ENCODE measurements around the gene TNS3. TPM values are rescaled to one million over a fixed set of nuclear protein-coding genes. Genes with fewer than 3 reads are reported as not detected.
A peak's percentile ranks its signal among the peaks of the same experiment; 100 is the strongest.

TNS3 gene
- total RNA-seq, 4 donors from 2014 or later, result 27.2 to 110 (median 47.5) TPM

- TF ChIP-seq POLR2A (IDR thresholded peaks at IDR 0.05) (no peak), CTCF (IDR thresholded peaks at IDR 0.05) (no peak)
- no peaks in the 10 kb centered on the region for H3K9me3 ChIP-seq
- DNase-seq, result no peak
- no peaks in the 10 kb centered on the region for H3K36me3 ChIP-seq
- no peak overlapping the region for H3K27ac ChIP-seq
- intact Hi-C loops (cut with DNase I; ENCODE audit: low total_unique reads), result no loop called here
- H3K4me1 ChIP-seq, result no peaks in the 10 kb centered on the region
- H3K27me3 ChIP-seq, result no peaks in the 10 kb centered on the region
- no peak overlapping the region for H3K4me3 ChIP-seq
Measured at GRCh38 chr7:47268851-47269836, 312.8 kb downstream of the TNS3 start.

DNA sequence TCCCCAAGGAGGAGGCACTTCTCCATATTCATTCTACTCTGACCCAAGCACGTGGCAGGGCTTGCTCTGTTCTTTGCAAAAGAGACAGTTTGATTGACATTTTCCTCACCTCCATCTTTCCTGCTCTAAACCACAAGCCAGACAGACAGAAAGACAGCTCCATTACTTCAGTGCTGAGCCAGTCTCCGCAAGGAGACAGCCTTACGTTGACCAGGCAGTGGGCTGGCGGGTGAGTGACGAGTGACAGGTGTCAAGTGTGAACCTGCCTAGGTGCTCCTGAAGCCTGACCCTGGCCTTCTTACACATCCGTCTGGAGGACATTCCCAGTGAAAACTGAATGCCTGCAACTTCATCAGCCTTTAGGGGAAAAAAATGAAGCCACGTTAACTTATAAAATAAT, 314.6 kb downstream of the TNS3 start:
- TF ChIP-seq POLR2A (IDR thresholded peaks at IDR 0.05) (no peak), CTCF (IDR thresholded peaks at IDR 0.05) (no peak)
- no peak overlapping the region for H3K4me3 ChIP-seq
- H3K9me3 ChIP-seq, result no peaks in the 10 kb centered on the region
- no peak for DNase-seq
- intact Hi-C loops (cut with DNase I; ENCODE audit: low total_unique reads), result loop anchor here (2.0 kb wide), 1 partner anchor 551 kb away; no protein-coding TSS in a partner anchor
- H3K4me1 ChIP-seq, result no peaks in the 10 kb centered on the region
- H3K27ac ChIP-seq, result no peak overlapping the region
- no peaks in the 10 kb centered on the region for H3K27me3 ChIP-seq
- no peaks in the 10 kb centered on the region for H3K36me3 ChIP-seq

- no peaks in the 10 kb centered on the region for H3K9me3 ChIP-seq
- TF ChIP-seq POLR2A (IDR thresholded peaks at IDR 0.05) (no peak), CTCF (IDR thresholded peaks at IDR 0.05) (no peak)
- no peak for DNase-seq
- H3K4me3 ChIP-seq, result no peak overlapping the region
- no peaks in the 10 kb centered on the region for H3K4me1 ChIP-seq
- no peaks in the 10 kb centered on the region for H3K36me3 ChIP-seq
- intact Hi-C loops (cut with DNase I; ENCODE audit: low total_unique reads), result loop anchor here (2.0 kb wide), 1 partner anchor 552 kb away; no protein-coding TSS in a partner anchor
- H3K27ac ChIP-seq, result peak overlapping the region in 1 of 2 donors; percentile 46
- H3K27me3 ChIP-seq, result no peaks in the 10 kb centered on the region
Measured at GRCh38 chr7:47266799-47267198, 315.1 kb downstream of the TNS3 start.

GRCh38 chr7:47266131-47266706, 315.7 kb downstream of the TNS3 start:
- no peaks in the 10 kb centered on the region for H3K27me3 ChIP-seq
- peak; percentile 65 to 71 for DNase-seq
- peak overlapping the region in 1 of 2 donors; percentile 46 for H3K27ac ChIP-seq
- H3K4me3 ChIP-seq, result no peak overlapping the region
- no peaks in the 10 kb centered on the region for H3K4me1 ChIP-seq
- peak; percentile 86 to 93 (median 92) for TF ChIP-seq CTCF (IDR thresholded peaks at IDR 0.05)
- TF ChIP-seq POLR2A (IDR thresholded peaks at IDR 0.05), result no peak
- H3K9me3 ChIP-seq, result no peaks in the 10 kb centered on the region
- H3K36me3 ChIP-seq, result no peaks in the 10 kb centered on the region
- intact Hi-C loops (cut with DNase I; ENCODE audit: low total_unique reads), result loop anchor here (2.0 kb wide), 1 partner anchor 553 kb away; no protein-coding TSS in a partner anchor

DNA sequence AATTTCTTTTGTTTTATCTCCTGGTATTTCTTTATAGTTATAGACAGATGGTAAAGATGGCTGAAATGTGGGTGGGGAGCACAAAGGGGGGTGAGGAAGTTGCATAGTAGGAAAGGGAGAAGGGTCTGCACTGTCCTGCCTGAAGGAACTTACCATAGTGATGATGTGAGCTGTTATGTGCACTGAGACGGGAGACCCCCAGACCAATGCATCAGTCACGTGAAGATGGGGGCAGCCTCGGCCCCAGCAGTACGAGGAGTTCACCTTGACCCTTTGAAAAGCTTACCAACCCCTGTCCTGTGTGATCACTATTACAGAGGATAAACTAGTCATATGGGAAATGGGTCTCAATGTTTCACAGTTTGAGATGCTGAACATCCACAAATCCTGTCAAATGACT, 316.3 kb downstream of the TNS3 start:
- TF ChIP-seq POLR2A (IDR thresholded peaks at IDR 0.05), result no peak
- Histone ChIP-seq H3K4me1 (no peaks in the 10 kb centered on the region), H3K9me3 (no peaks in the 10 kb centered on the region), H3K27ac (peak overlapping the region in 1 of 2 donors; percentile 1), H3K36me3 (no peaks in the 10 kb centered on the region), H3K4me3 (no peak overlapping the region), H3K27me3 (no peaks in the 10 kb centered on the region)
- DNase-seq, result no peak
- intact Hi-C loops (cut with DNase I; ENCODE audit: low total_unique reads), result loop anchor here (2.0 kb wide), 1 partner anchor 553 kb away; no protein-coding TSS in a partner anchor

Measured in uterus (tissue), 4 donors.